ENCODE measurements around the gene DLGAP1. TPM values are rescaled to one million over a fixed set of nuclear protein-coding genes. Genes with fewer than 3 reads are reported as not detected.

The DLGAP1 gene
- total RNA-seq, 1 experiment from 2014 or later: 0.07 TPM

GRCh38 chr18:4356929-4357328 is 98.2 kb downstream of the DLGAP1 start:
- Mint-ChIP-seq H3K9me3 (ENCODE audit: unreplicated experiment) (peaks cover 15% of the 10 kb centered on the region), H3K27ac (ENCODE audit: unreplicated experiment) (no peak overlapping the region), H3K27me3 (ENCODE audit: insufficient read depth, unreplicated experiment) (peaks cover 10% of the 10 kb centered on the region), H3K4me1 (ENCODE audit: low read depth, unreplicated experiment) (peaks cover 14% of the 10 kb centered on the region), H3K4me3 (ENCODE audit: unreplicated experiment) (no peak overlapping the region), H3K36me3 (ENCODE audit: insufficient read depth, unreplicated experiment) (no peaks in the 10 kb centered on the region)
- DNase-seq: no peak
- ChIA-PET CTCF (no interaction called here), POLR2A (no interaction called here)
- BruUV-seq (replicated peaks): no TSS peak
- no peaks in the 10 kb centered on the region for H3K36me3 ChIP-seq (ENCODE audit: control insufficient read depth, insufficient read depth, low read length)
- no peaks in the 10 kb centered on the region for H3K4me1 ChIP-seq
- intact Hi-C loops (cut with micrococcal nuclease; ENCODE audit: unreplicated experiment): no loop called here
- no peak for TF ChIP-seq CTCF (IDR thresholded peaks at IDR 0.05; ENCODE audit: insufficient read depth in 1 of 2, low read depth in 1 of 2, low read length in 1 of 2, severe bottlenecking in 1 of 2, unreplicated experiment in 1 of 2)
- H3K27me3 ChIP-seq (replicated peaks; ENCODE audit: control insufficient read depth, insufficient read depth, low read length): no peaks in the 10 kb centered on the region
- no peak overlapping the region for H3K4me3 ChIP-seq (ENCODE audit: low read depth, low read length)
- H3K9me3 ChIP-seq: no peaks in the 10 kb centered on the region

- CTCF ChIA-PET: no interaction called here
- no TSS peak for BruUV-seq (replicated peaks)
- Histone ChIP-seq H3K27me3 (replicated peaks; ENCODE audit: control insufficient read depth, insufficient read depth, low read length) (no peaks in the 10 kb centered on the region), H3K4me1 (no peaks in the 10 kb centered on the region), H3K9me3 (no peaks in the 10 kb centered on the region), H3K4me3 (ENCODE audit: low read depth, low read length) (no peak overlapping the region), H3K36me3 (ENCODE audit: control insufficient read depth, insufficient read depth, low read length) (no peaks in the 10 kb centered on the region)
- no peak for TF ChIP-seq CTCF (IDR thresholded peaks at IDR 0.05; ENCODE audit: insufficient read depth in 1 of 2, low read depth in 1 of 2, low read length in 1 of 2, severe bottlenecking in 1 of 2, unreplicated experiment in 1 of 2)
- Mint-ChIP-seq H3K36me3 (ENCODE audit: insufficient read depth, unreplicated experiment) (no peaks in the 10 kb centered on the region), H3K27ac (ENCODE audit: unreplicated experiment) (no peak overlapping the region), H3K4me1 (ENCODE audit: low read depth, unreplicated experiment) (peaks cover 14% of the 10 kb centered on the region), H3K9me3 (ENCODE audit: unreplicated experiment) (peaks cover 15% of the 10 kb centered on the region), H3K4me3 (ENCODE audit: unreplicated experiment) (no peak overlapping the region), H3K27me3 (ENCODE audit: insufficient read depth, unreplicated experiment) (peaks cover 14% of the 10 kb centered on the region)
- POLR2A ChIA-PET: no interaction called here
- intact Hi-C loops (cut with micrococcal nuclease; ENCODE audit: unreplicated experiment): no loop called here
- DNase-seq: no peak
Observed at GRCh38 chr18:4353853-4354418, 101.2 kb downstream of the DLGAP1 start.

- CTCF ChIA-PET: no interaction called here
- Mint-ChIP-seq H3K9me3 (ENCODE audit: unreplicated experiment) (peaks cover 15% of the 10 kb centered on the region), H3K4me1 (ENCODE audit: low read depth, unreplicated experiment) (peaks cover 14% of the 10 kb centered on the region), H3K27me3 (ENCODE audit: insufficient read depth, unreplicated experiment) (peaks cover 14% of the 10 kb centered on the region), H3K27ac (ENCODE audit: unreplicated experiment) (no peak overlapping the region), H3K36me3 (ENCODE audit: insufficient read depth, unreplicated experiment) (no peaks in the 10 kb centered on the region), H3K4me3 (ENCODE audit: unreplicated experiment) (no peak overlapping the region)
- no peak for DNase-seq
- intact Hi-C loops (cut with micrococcal nuclease; ENCODE audit: unreplicated experiment): no loop called here
- BruUV-seq (replicated peaks): no TSS peak
- Histone ChIP-seq H3K4me1 (no peaks in the 10 kb centered on the region), H3K9me3 (no peaks in the 10 kb centered on the region), H3K4me3 (ENCODE audit: low read depth, low read length) (no peak overlapping the region), H3K27me3 (replicated peaks; ENCODE audit: control insufficient read depth, insufficient read depth, low read length) (no peaks in the 10 kb centered on the region), H3K36me3 (ENCODE audit: control insufficient read depth, insufficient read depth, low read length) (no peaks in the 10 kb centered on the region)
- POLR2A ChIA-PET: no interaction called here
- no peak for TF ChIP-seq CTCF (IDR thresholded peaks at IDR 0.05; ENCODE audit: insufficient read depth in 1 of 2, low read depth in 1 of 2, low read length in 1 of 2, severe bottlenecking in 1 of 2, unreplicated experiment in 1 of 2)
Observed at GRCh38 chr18:4352746-4353551, 102.2 kb downstream of the DLGAP1 start.

All from Caco-2 (cell line).